ENCODE measurements around the gene CAMTA2. TPM values are rescaled to one million over a fixed set of nuclear protein-coding genes. Genes with fewer than 3 reads are reported as not detected.
A peak's percentile ranks its signal among the peaks of the same experiment; 100 is the strongest.
"Not testable (repeated sequence)": the region's sequence is repeated elsewhere in the genome, so short reads cannot be mapped to it uniquely, and the experiment has no call there.

Gene CAMTA2
- total RNA-seq, 1 donor from 2014 or later, result 42.3 TPM

DNA sequence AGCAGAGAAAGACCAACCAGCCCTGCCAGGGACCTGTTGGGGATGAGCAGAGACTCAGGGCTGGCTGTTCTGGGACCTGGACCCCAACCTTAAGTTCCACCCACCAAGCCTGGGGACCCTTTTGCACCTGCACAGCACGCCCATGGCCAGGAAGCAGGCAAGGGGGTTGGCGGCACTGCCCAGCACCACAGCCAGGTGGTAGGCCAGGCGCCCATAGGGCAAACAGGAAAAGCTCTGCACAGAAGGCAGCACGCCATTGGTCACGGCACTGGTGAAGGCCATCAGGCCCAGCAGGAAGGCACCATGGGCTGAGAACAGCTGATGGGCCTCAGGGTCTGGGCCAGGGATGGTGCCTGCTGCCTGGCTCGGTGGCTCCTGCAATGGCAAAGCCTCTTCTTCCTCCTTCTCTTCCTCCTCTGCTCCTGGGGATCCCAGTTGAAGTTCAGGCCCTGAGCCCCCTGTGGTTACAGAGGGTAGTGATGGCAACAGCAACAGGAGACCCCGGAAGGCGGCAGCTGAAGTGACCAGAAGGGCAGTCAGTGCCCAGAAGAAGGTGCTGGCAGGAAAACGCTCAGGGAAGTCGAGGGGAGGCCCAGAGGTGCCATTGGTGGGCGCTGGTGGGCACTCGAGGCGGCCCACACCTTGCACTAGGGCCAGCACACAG, 46.0 kb upstream of the CAMTA2 start:
- Mint-ChIP-seq H3K27ac (ENCODE audit: unreplicated experiment) (no peak overlapping the region), H3K36me3 (ENCODE audit: low read depth, unreplicated experiment) (no peaks in the 10 kb centered on the region), H3K4me1 (ENCODE audit: unreplicated experiment) (peaks cover 3% of the 10 kb centered on the region), H3K9me3 (ENCODE audit: unreplicated experiment) (no peaks in the 10 kb centered on the region), H3K4me3 (ENCODE audit: unreplicated experiment) (no peak overlapping the region), H3K27me3 (ENCODE audit: unreplicated experiment) (peaks cover 7% of the 10 kb centered on the region)
- DNase-seq (ENCODE audit: low spot score), result no peak
- no peak for TF ChIP-seq CTCF (IDR thresholded peaks at IDR 0.05; ENCODE audit: unreplicated experiment)

DNA sequence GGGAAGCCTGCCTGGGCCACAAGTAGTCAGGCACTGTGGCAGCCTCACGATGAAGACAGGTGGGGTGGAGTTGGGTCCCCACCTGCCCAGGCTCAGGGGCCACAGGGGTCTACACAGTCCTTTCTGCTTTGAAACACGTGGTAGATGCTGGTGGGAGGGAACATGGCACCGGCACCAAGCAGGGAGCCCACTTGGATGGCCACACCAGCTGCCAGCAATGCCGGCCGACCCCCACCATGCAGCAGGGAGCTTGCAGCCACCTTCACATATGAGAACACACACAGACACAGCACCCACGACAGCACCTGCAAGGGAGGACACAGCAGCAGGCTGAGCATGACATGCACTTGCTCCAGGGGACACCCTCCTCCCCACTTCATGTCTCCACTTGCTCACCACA, 45.4 kb upstream of the CAMTA2 start:
- no peaks in the 10 kb centered on the region for H3K9me3 Mint-ChIP-seq (ENCODE audit: unreplicated experiment)
- H3K4me3 Mint-ChIP-seq (ENCODE audit: unreplicated experiment), result no peak overlapping the region
- H3K27ac Mint-ChIP-seq (ENCODE audit: unreplicated experiment), result no peak overlapping the region
- H3K4me1 Mint-ChIP-seq (ENCODE audit: unreplicated experiment), result peaks cover 3% of the 10 kb centered on the region
- peaks cover 7% of the 10 kb centered on the region for H3K27me3 Mint-ChIP-seq (ENCODE audit: unreplicated experiment)
- no peaks in the 10 kb centered on the region for H3K36me3 Mint-ChIP-seq (ENCODE audit: low read depth, unreplicated experiment)
- TF ChIP-seq CTCF (IDR thresholded peaks at IDR 0.05; ENCODE audit: unreplicated experiment), result no peak
- no peak for DNase-seq (ENCODE audit: low spot score)

GRCh38 chr17:5031365-5032082, 44.0 kb upstream of the CAMTA2 start:
- TF ChIP-seq CTCF (IDR thresholded peaks at IDR 0.05; ENCODE audit: unreplicated experiment), result peak; percentile 83
- Mint-ChIP-seq H3K9me3 (ENCODE audit: unreplicated experiment) (no peaks in the 10 kb centered on the region), H3K27me3 (ENCODE audit: unreplicated experiment) (peaks cover 7% of the 10 kb centered on the region), H3K4me1 (ENCODE audit: unreplicated experiment) (peaks cover 3% of the 10 kb centered on the region), H3K4me3 (ENCODE audit: unreplicated experiment) (peak overlapping the region; percentile 78), H3K36me3 (ENCODE audit: low read depth, unreplicated experiment) (no peaks in the 10 kb centered on the region), H3K27ac (ENCODE audit: unreplicated experiment) (peak overlapping the region; percentile 64)
- peak; percentile 86 for DNase-seq (ENCODE audit: low spot score)

DNA sequence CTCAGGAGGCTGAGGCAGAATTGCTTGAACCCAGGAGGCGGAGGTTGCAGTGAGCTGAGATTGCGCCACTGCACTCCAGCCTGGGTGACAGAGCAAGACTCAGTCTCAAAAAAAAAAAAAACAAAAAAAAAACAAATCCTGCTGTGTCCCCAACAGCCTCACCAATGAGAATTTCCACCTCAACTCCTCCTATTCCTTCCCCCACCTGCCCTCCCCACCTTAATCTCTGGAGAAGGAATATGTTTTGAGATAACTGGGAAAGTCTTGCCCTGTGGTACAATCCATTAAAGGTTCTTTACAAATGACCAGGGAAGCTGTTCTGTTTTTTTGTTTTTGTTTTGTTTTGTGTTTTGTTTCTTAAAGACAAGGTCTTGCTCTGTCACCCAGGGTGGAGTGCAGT, 42.7 kb upstream of the CAMTA2 start:
- H3K36me3 Mint-ChIP-seq (ENCODE audit: low read depth, unreplicated experiment); DNase-seq (ENCODE audit: low spot score); H3K9me3 Mint-ChIP-seq (ENCODE audit: unreplicated experiment); H3K27ac Mint-ChIP-seq (ENCODE audit: unreplicated experiment); H3K4me1 Mint-ChIP-seq (ENCODE audit: unreplicated experiment); H3K27me3 Mint-ChIP-seq (ENCODE audit: unreplicated experiment); H3K4me3 Mint-ChIP-seq (ENCODE audit: unreplicated experiment): not testable (repeated sequence)

GRCh38 chr17:5027916-5028315, 40.4 kb upstream of the CAMTA2 start:
- no peak for TF ChIP-seq CTCF (IDR thresholded peaks at IDR 0.05; ENCODE audit: unreplicated experiment)
- peaks cover 3% of the 10 kb centered on the region for H3K4me1 Mint-ChIP-seq (ENCODE audit: unreplicated experiment)
- H3K36me3 Mint-ChIP-seq (ENCODE audit: low read depth, unreplicated experiment), result peaks cover 14% of the 10 kb centered on the region
- H3K9me3 Mint-ChIP-seq (ENCODE audit: unreplicated experiment), result no peaks in the 10 kb centered on the region
- H3K27ac Mint-ChIP-seq (ENCODE audit: unreplicated experiment), result no peak overlapping the region
- H3K4me3 Mint-ChIP-seq (ENCODE audit: unreplicated experiment), result no peak overlapping the region
- no peak for DNase-seq (ENCODE audit: low spot score)
- H3K27me3 Mint-ChIP-seq (ENCODE audit: unreplicated experiment), result peaks cover 4% of the 10 kb centered on the region

Measured in endothelial cell (in vitro differentiated cells).